SU-DHL-6 (cell line): ENCODE results near the gene PDGFD.

Source experiments
- H2AFZ ChIP-seq: fragments of 200-600 bp; sonication (generic); 2 replicates; pipeline ENCODE4 v1.6.1; 2014; ENCODE audit warnings: low read depth, mild to moderate bottlenecking, moderate library complexity, mixed read lengths, antibody characterized with exemption, low read length; ENCODE audit not compliant: severe bottlenecking
- H3F3A ChIP-seq: fragments of 200-600 bp; shearing (Covaris generic); 2 replicates; pipeline ENCODE4 v1.6.0; 2016; ENCODE audit warnings: antibody characterized with exemption, mild to moderate bottlenecking; ENCODE audit not compliant: insufficient read depth
- H3K27ac ChIP-seq: fragments of 200-600 bp; sonication (generic); 2 replicates; pipeline ENCODE4 v1.5.1; 2016; ENCODE audit warnings: low read depth, mild to moderate bottlenecking, low read length, moderate library complexity, mixed read lengths
- H3K27me3 ChIP-seq: fragments of 200-600 bp; sonication (generic), shearing (Covaris generic); 2 replicates; pipeline ENCODE4 v1.6.0; 2014; ENCODE audit warnings: mild to moderate bottlenecking, low read length
- H3K36me3 ChIP-seq: fragments of 200-600 bp; sonication (generic); 2 replicates; pipeline ENCODE4 v1.6.1; 2014; ENCODE audit warnings: mild to moderate bottlenecking, low read length, mixed read lengths
- H3K4me2 ChIP-seq: fragments of 300-600, 200-600 bp; shearing (Covaris generic), sonication (generic); 2 replicates; pipeline ENCODE4 v1.6.0; 2014; ENCODE audit warnings: low read length, low read depth, mild to moderate bottlenecking; ENCODE audit not compliant: poor library complexity, severe bottlenecking
- H3K4me3 ChIP-seq: fragments of 200-600 bp; sonication (generic); 2 replicates; pipeline ENCODE4 v1.5.1; 2014; ENCODE audit warnings: antibody characterized with exemption, low read length, mild to moderate bottlenecking, mixed read lengths; ENCODE audit not compliant: insufficient read depth, poor library complexity, severe bottlenecking
- H3K79me2 ChIP-seq: fragments of 200-600 bp; sonication (generic); 2 replicates; pipeline ENCODE4 v1.6.1; 2014; ENCODE audit warnings: mild to moderate bottlenecking, low read length, moderate library complexity; ENCODE audit not compliant: insufficient read depth
- H3K9ac ChIP-seq: fragments of 200-600 bp; sonication (generic); 2 replicates; pipeline ENCODE4 v1.7.0; 2014; ENCODE audit warnings: mild to moderate bottlenecking, low read length
- H3K9me2 ChIP-seq: fragments of 200-600 bp; sonication (generic); replicated peaks from 2 replicates; pipeline ENCODE4 v1.6.1; 2014; ENCODE audit warnings: low read length; ENCODE audit not compliant: insufficient read depth
- H3K9me3 ChIP-seq: fragments of 200-600 bp; sonication (generic); 2 replicates; pipeline ENCODE4 v1.6.1; 2014; ENCODE audit warnings: low read length, mixed read lengths; ENCODE audit not compliant: insufficient read depth
- H4K20me1 ChIP-seq: fragments of 200-600 bp; sonication (generic); 2 replicates; pipeline ENCODE4 v1.6.1; 2014; ENCODE audit warnings: low read depth, mild to moderate bottlenecking, antibody characterized with exemption, low read length, moderate library complexity, mixed read lengths
- CTCF ChIP-seq: fragments of 200-600 bp; sonication (generic); IDR thresholded peaks from one replicate; pipeline ENCODE4 v1.5.1; 2017; ENCODE audit warnings: antibody characterized with exemption, mild to moderate bottlenecking, low read length, moderate library complexity; ENCODE audit not compliant: insufficient read depth, poor library complexity, severe bottlenecking
- EZH2phosphoT487 ChIP-seq: fragments of 200-600 bp; sonication (generic), shearing (Covaris generic); conservative IDR thresholded peaks from 2 replicates; pipeline ENCODE4 v1.6.1; 2018; ENCODE audit warnings: mild to moderate bottlenecking, antibody characterized with exemption, low read length, moderate library complexity, mixed read lengths

The PDGFD gene

DNA sequence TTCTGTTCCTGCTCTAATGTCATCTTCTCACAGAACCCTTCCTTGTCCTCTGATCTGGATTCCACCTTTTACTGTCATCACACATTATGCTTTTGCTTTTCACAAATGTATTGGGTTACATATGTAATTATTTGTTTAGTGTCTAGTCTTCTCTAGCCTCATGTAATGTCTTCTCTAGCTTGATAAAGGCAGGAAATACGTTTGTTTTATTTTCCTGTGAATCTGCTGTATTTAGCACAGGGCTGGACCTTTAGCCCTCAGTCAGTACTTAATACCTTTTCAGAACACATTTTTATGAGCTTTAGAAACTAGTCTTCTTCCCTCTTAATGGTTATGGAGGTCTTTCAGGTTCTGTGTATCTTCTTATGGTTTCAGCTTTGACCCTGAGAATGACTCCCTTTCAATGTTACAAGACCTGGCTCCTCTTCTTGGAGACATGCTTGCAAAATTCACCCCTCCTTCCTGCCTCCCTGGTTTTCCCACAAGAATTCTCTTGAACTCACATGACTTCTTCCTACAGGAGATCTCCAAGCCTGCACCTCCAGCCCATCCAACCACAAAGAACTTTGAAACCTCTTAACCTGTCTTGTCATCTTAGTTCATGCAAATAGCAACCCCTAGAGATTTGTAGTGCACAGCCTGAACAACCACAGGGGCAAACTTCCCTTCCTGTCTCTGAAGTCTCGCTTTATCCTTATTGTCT, 260.2 kb downstream of the PDGFD start:
- H3K4me2 ChIP-seq = peak overlapping the region; percentile 78
- H3K36me3 ChIP-seq = no peaks in the 10 kb centered on the region; the same call in 1 of the 2 replicates
- H3F3A ChIP-seq = peaks cover 45% of the 10 kb centered on the region
- no peaks in the 10 kb centered on the region for H3K9me3 ChIP-seq
- no peaks in the 10 kb centered on the region for H3K27me3 ChIP-seq
- peak overlapping the region; percentile 34 for H3K4me3 ChIP-seq
- H4K20me1 ChIP-seq = no peaks in the 10 kb centered on the region
- no peaks in the 10 kb centered on the region for H3K9me2 ChIP-seq
- H2AFZ ChIP-seq = no peak overlapping the region
- TF ChIP-seq CTCF = no peak
- no peak for TF ChIP-seq EZH2phosphoT487
- H3K79me2 ChIP-seq = no peaks in the 10 kb centered on the region
- H3K9ac ChIP-seq = peak overlapping the region; percentile 55
- peak overlapping the region; percentile 97 for H3K27ac ChIP-seq

DNA sequence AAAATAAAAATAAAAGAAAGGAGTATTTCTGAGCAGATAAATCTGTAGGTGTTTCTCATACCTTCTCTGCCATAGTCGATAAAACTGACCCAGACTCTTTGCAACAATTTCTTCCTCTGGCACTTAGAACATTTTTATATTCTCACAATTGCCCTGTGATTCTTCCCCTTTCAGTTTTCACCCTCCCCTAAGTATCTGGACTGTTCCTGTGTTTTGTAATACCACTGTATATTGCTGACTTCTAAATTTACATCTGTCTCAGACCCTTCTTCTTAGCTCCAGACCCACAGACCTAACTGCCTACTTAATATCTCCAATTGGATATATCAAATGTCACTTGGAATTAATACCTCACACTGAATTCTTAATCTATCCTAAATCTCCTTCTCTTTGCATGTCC, 261.0 kb downstream of the PDGFD start:
- H3K79me2 ChIP-seq = no peaks in the 10 kb centered on the region
- H3K27me3 ChIP-seq = no peaks in the 10 kb centered on the region
- H3K4me3 ChIP-seq = peak overlapping the region; percentile 34
- H3F3A ChIP-seq = peaks cover 51% of the 10 kb centered on the region
- no peak overlapping the region for H2AFZ ChIP-seq
- H4K20me1 ChIP-seq = no peaks in the 10 kb centered on the region
- no peaks in the 10 kb centered on the region for H3K36me3 ChIP-seq
- H3K9me3 ChIP-seq = no peaks in the 10 kb centered on the region
- H3K9ac ChIP-seq = peak overlapping the region; percentile 55
- H3K4me2 ChIP-seq = peak overlapping the region; percentile 78
- H3K9me2 ChIP-seq = no peaks in the 10 kb centered on the region
- H3K27ac ChIP-seq = peak overlapping the region; percentile 97
- TF ChIP-seq EZH2phosphoT487 = no peak

- H3K4me2 ChIP-seq = no peak overlapping the region
- no peak overlapping the region for H3K9ac ChIP-seq
- H3K9me3 ChIP-seq = no peaks in the 10 kb centered on the region
- H3F3A ChIP-seq = peaks cover 64% of the 10 kb centered on the region
- no peaks in the 10 kb centered on the region for H3K36me3 ChIP-seq
- no peaks in the 10 kb centered on the region for H4K20me1 ChIP-seq
- H3K79me2 ChIP-seq = no peaks in the 10 kb centered on the region
- TF ChIP-seq EZH2phosphoT487 (no peak), CTCF (no peak)
- no peaks in the 10 kb centered on the region for H3K27me3 ChIP-seq
- peak overlapping the region; percentile 56 for H3K27ac ChIP-seq
- H2AFZ ChIP-seq = no peak overlapping the region
- no peaks in the 10 kb centered on the region for H3K9me2 ChIP-seq
- no peak overlapping the region for H3K4me3 ChIP-seq
These were observed 262.3 kb downstream of the PDGFD start for GRCh38 chr11:103901656-103902055.

DNA sequence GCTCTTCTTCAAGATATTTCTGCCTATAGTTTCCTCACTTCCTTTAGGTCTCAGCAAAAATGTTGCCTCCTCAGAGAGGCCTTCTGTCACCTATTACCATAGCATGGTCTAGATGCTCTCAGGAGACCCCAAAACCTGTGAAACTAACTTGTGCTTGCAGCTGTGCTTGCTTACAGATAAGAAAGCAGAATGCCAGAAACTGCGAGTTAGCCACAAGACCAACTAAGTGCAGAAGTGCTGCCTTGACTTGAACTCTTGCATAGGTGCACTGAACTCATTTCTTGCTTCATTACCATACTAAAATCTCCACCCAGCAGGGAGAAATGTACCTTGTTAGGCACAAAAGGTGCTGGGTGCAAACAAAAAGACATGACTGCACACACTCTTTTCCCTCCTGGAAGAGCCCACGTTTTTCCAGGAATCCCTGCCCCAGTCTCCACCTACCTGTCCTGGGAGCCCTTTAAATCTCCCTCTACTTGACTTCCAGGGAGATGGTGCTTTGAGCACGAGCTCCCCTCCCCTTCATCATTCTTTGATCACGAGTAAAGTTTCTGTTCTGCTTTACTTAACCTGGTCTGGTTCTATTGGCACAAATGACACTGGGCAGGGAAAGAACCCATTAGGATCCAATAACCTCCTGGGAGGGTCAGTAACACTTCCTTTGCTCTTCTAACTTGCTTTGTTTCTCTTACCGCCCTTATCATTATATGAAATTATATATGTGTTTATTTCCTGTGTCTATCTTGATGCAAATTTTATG, 265.2 kb downstream of the PDGFD start:
- Histone ChIP-seq H3K4me3 (peak overlapping the region; percentile 12), H3K9me3 (no peaks in the 10 kb centered on the region), H3K27me3 (no peaks in the 10 kb centered on the region), H3K9ac (peak overlapping the region; percentile 46), H2AFZ (peak overlapping the region; percentile 23), H3F3A (peaks cover 41% of the 10 kb centered on the region), H3K27ac (peak overlapping the region; percentile 95), H3K79me2 (no peaks in the 10 kb centered on the region), H3K9me2 (no peaks in the 10 kb centered on the region), H4K20me1 (no peaks in the 10 kb centered on the region), H3K36me3 (peaks cover 4% of the 10 kb centered on the region; the same call in 1 of the 2 replicates), H3K4me2 (peak overlapping the region; percentile 71)
- no peak for TF ChIP-seq CTCF
- no peak for TF ChIP-seq EZH2phosphoT487
